ENCODE measurements around the gene RAB3B.

DNA sequence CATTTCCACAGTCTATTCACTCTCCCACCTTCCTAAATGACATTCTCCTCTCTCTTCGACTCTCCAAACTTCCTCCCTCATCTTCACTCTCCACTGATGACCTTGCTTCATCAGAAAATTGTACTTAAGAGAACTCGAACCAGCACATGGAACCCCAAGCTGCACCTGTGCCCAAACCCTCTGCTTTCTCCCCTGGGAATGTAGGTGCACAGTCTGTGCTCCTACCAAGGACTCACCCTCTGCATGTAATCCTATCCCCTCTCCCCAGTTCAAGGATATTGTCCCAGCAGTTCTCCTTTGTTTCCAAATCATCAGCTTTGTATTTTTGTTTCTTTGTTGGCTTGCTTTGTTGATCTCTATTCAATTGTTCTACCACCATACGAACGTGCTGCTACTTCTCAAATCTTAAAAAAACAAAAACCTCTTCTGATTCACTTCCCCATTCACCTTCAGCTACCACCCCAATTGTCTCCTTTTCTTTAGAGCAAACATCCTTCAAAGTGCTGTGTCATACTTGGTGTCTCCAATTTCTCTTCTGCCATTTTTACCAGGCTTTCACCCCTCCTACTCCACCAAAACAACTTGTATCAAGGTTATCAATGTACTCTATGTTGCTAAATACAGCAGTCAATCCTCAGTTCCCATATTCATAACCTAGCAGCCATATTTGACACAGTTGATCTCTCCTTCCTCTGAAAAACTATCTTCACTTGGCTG lies 26.8 kb downstream of the RAB3B start:
- TF ChIP-seq POLR2A (IDR thresholded peaks at IDR 0.05) = no peak
- no peak for TF ChIP-seq CTCF (IDR thresholded peaks at IDR 0.05)
- no peak for TF ChIP-seq POLR2AphosphoS5 (IDR thresholded peaks at IDR 0.05)

All from breast epithelium (tissue), 3 donors.